IPS-NIHi7 (cell line): Measurements from ENCODE around the gene ADARB2.
"Not testable (repeated sequence)": the region's sequence is repeated elsewhere in the genome, so short reads cannot be mapped to it uniquely, and the experiment has no call there.

ENCODE experiments used
- DNase-seq: peaks from one replicate; pipeline ENCODE4 v3.0.0; 2012; ENCODE audit warnings: mixed read lengths; ENCODE audit errors: extremely low spot score

ADARB2 gene

DNA sequence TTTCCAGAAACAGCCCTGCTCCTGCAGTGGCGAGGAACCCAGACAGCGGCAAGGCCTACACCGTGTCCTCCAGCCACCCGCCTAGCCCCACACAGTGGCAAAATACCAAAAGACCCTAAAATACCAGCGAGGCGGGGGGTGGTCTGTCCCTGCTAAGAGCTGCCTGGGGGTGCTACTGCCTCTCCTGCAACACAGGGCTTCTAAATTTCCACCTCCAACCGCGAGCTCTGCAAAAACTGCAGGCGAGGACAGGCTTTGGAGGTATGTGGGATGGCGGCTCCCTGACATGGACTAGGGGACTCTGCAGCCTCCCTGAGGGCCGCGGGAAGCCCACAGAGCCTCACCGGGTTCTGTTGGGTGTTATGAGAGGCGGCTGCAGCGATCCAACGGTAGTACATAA lies 558.8 kb downstream of the ADARB2 start:
- DNase-seq: no peak

DNA sequence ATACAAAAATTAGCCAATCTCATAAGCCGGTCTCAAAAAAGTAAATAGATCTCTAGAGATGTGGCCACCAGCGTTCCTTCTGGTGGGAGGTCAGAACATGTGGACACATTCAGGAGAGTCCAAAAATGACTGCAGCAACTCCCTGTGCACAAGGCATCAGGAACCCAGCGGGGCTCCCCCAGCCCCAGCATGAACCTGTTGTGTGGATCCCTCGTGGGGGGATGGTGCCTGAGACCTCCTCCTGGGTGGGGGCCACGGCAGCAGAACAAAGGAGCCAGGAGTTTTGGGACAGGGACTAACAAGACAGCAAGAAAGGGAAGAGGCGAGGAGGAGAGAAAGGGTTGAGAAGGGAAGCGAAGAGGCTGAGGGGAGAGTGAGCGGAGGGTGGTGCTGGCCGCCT lies 559.4 kb downstream of the ADARB2 start:
- DNase-seq: no peak

DNA sequence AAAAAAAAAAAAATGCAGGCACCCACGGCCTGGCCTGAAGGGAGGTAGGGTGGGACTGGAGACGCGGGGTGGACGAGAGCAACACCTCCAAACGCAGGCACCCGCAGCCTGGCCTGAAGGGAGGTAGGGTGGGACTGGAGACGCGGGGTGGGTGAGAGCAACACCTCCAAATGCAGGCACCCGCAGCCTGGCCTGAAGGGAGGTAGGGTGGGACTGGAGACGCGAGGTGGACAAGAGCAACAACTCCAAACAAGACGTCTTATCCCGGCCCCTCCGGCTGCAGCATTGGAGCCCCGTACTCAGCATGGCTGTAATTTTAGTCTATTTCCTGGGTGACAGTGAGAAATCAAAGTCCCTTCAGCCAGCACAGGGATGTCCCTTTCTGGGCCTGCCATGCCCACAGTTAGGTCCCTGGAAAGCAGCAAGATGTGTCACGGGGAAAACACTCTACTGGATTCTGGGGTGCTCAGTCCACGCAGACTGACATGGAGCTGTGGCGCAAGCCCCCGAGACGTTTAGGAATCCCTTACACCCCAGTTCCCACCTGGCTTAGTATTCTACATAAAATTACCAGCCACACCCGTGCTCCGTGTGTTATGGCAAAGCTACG lies 561.3 kb downstream of the ADARB2 start:
- DNase-seq: no peak

DNA sequence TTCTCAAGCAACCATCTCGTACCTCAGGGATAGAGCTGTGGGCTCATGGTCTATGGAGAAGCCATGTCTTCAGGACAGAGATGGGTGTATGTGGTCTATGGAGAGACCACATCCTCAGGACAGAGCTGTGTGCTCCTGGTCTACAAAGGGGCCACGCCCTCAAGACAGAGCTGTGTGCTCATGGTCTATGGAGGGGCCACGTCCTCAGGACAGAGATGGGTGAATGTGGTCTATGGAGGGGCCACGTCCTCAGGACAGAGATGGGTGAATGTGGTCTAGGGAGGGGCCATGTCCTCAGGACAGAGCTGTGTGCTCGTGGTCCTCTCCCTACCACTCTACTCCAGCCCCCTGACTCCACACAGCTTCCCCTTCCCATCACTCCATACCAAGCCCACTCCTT lies 563.3 kb downstream of the ADARB2 start:
- DNase-seq: no peak

DNA sequence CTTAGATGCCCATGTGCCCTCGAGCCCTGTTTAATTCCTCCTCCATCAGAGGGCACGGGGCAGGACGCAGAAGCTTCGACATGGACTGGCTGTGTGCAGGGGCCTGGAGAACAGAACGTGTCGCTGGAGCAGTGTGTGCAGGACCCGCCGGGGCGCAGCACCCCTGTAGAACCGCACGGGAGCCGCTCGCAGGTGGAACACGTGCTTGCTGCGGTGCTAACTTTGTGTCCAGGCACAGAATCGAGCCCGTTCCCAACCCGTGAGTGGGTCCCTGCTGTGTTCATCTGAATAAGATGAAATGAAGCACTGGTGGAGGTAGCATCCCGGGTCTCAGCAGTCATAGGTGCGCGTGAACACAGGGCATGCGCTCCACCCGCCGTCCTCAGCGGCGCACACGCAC lies 564.2 kb downstream of the ADARB2 start:
- DNase-seq: no peak

DNA sequence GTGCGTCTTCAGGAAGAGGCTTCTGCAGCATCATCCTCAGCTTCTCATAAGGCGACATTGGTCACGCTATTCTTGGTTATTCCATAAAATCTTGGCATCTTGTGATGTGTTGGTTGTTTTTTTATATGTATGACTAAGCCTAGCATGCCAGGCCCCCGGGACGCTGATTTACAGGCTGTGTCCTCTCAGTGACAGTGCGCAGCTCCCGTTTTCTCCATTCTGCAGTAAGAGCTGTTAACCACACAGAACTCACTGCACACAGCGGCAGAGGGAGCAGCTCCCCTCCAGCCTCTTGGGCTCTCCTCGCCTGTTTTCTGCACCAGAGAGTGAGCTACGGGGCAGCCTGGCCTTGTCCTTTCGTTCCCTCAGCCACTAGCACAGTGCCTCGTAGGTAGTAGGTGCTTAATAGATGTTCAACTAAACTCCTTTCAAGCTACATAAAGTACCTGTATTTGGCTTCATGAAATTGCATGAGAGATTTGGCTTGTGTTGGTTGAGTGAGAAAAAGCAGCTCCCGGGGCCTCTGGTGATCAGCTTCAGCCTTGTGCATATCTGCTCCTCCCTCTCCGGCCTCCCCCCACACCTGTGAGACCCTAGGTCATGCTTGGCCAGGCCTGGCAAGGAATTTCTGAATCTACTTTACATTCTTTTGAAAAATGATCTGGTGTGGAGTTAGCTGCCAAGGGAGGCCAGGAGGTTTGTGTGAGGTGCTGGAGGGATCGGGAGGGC lies 564.9 kb downstream of the ADARB2 start:
- no peak for DNase-seq

DNA sequence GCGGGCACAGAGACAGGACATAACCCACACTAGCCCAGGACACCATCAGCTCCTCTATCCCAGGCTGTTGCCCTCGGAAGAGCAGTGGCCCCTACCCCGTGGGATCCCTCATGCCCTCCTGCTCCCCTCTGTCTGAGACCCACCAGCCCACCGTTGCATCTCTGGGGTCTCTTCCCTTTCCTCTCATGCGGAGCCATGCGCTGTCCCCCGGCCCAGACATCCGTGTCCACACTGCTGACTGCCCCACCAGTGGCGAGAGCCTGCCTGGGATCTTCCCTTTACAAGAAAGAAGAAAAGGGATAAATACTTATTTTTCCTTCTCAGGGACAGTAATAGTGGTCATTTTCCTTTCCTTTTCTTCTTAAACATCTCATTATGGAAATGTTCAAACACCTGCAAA lies 565.7 kb downstream of the ADARB2 start:
- DNase-seq: no peak

DNA sequence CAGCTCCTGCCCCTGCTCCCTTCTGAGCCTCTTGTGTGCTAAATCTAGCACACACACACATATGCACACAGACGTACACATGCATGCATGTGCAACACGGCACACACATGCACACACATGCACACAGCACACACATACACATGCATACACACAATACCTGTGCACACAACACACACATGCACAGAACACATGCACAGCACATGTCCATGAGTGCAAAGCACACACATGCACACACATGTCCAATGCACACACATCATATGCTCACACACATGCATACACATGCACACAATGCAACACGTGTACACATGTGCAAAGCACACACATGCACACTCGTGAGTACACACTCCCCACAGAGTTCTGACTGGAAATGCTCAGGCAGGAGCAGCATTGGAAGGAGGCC lies 566.1 kb downstream of the ADARB2 start:
- DNase-seq: no peak

DNA sequence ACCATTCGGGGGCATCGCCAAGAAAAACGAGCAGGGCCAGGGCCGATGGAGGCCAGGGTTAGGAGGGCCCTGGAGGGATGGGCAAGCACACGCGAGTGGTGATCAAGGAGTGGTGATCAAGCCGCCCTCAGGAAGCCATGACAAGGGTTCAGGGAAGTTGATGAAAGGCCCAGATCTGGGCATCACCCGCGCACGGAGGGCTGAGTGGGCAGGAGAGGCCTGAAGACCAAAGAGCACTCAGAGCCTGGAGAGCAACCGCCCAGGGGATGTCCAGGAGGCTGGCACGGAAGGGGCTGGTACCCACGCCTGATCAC lies 566.5 kb downstream of the ADARB2 start:
- DNase-seq: no peak

DNA sequence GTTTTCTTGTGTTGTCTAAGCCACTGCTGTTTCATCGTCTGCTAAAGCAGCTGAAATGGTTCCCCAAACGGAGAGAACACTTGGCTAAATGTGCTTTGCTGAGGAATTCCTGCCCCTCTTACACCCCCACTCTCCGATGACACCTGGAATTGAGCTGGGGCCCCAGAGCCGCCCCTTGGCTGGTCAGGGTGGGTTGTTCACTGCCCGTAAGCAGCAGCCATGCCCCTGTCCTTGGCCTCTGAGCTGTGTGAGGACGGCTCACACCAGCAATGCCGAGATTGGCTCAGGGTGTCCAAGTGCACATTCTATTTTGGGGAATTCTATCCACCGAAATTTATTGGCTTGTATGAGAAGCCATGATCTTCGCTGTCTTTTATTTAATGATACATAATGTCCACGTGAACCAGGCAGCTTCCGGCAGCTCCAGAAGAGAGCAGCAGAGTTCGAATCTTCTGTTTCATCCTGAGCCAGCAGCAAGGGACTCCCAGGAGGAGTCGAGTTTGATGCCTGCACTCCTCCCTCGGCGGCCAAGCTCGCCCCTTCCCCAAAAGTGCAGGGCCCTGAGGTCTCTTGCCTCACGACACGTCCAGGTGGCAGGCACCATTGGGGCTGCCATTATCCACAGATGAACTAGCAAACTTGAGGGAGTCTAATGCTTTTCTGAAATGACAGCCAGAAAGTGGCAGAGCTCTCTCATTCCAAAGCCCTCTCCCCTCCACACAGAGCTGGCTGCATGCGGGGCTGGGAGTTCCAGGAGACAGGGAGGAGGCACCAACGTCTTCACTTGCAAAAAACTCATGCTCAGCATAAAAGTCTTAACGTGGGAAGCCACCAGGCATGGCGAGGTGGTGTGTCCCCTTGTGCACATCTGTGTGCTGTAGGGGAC lies 567.1 kb downstream of the ADARB2 start:
- no peak for DNase-seq

DNA sequence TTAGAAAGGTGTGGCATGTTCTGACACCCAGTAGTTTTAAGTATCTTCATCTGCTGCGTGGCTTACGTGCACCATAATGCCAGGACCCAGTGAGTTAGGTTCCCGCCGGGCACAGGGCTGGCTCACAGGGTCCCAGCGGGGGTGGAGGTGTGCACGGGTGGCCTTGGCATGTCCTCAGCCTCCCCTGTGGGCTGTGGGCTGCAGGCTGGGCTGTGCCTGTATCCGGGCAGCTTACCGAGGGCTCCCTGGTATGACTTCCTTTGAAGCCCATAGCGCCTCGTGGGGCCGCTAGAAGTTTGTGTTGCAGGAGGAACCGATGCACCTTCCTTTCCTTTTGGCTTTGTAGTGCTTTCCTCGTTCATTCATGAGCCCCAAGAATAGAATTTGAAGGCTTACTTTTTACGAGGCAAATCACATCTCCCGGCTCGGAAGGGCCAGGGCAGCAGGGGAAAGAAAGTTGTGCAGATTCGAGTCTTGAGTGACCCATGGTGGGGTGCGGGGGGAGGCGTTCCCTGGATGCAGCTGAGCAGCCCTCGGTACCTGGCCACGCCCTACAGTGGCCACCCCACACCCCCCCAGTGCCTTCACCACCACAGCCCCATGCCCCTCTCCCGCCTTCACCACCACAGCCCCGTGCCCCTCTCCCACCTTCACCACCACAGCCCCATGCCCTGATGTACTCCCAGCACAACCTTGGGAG lies 568.0 kb downstream of the ADARB2 start:
- no peak for DNase-seq

DNA sequence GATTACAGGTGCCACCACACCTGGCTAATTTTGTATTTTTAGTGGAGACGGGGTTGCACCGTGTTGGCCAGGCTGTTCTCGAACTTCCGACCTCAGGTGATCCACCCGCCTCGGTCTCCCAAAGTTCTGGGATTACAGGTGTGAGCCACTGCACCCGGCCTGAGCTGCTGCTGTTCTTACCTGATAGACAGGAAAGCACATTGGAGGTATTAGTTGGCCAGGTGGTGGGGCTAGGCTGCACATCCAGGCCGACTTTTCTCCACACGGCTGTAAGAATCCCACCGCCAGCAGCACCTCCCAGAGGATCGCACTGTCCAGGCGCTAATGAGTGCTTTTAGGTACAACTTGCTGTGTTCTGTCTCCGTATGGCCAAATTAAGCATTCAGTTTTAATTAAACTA lies 568.6 kb downstream of the ADARB2 start:
- DNase-seq: no peak

DNA sequence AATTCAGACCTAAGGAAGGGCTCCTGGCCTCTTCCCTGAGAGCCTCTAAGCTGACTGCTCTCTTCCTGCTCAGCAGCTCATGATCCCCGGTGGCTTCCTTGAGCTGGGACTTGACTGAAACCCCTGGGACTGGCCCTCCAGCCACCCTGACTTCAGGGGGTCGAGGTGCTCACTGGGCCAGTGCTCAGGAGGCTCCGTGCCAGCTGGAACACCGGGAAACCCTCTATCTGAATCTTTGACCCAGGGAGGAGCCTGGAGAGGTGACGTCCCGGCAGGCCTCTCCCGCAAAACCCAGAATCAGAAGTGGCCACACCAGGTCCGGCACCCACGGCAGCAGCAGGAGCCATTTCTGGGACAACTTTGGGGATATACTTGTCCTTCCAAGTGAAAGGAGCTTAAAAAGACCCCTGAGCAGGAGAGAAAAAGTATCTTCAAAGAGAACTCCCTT lies 570.5 kb downstream of the ADARB2 start:
- no peak for DNase-seq

DNA sequence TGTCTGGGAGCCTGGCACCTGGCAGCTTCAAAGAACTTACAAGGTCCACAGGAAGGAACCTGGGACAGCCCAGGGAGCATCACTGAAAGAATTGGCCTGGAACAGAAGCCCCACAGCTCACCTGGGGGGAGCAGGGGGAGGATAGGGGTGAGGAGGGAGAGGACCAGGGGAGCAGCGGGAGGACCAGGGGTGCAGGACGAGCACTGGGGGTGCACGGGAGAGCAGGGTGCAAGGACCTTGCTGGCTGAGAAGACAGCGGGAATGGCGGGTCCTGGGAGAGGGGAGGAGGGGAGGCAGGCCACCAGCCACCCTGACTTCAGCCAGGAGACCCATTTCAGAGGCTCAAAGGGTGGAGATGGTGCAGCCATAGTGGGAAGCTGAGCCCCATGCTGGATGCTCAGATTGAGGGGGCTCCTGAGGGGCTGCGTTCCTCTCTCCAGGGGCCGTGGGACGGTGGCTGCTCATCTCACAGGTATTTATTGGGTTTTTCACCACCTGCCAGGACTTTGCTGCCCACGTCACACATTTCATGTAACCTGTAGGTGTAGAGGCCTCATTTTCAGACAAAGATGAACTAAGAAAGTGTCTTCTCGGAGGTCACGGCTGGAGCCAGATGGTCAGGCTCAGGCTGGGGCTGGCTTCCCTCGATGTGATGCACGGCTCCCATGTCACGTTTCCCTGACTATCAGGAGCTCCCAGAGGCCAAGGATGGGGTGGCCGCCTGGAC lies 571.1 kb downstream of the ADARB2 start:
- DNase-seq: no peak

DNA sequence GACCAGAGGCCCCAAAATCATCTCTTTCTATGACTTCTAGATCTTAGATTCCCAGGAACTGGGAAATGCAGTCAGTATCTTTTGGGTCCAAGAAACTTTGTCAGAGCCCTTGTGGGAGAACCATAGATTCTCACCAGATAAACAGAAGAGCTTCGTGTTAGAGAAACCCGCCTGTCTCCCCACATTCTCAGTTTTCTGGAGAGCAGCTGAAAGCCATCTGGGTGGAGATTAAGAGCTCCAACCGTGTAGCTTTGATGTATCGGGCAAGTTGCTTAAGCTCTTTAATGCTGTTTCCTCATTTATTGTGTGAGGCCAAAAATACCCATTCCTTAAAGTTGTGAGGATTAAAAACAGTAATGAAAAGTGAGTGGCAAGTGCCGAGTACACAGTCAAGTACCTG lies 573.5 kb downstream of the ADARB2 start:
- no peak for DNase-seq

DNA sequence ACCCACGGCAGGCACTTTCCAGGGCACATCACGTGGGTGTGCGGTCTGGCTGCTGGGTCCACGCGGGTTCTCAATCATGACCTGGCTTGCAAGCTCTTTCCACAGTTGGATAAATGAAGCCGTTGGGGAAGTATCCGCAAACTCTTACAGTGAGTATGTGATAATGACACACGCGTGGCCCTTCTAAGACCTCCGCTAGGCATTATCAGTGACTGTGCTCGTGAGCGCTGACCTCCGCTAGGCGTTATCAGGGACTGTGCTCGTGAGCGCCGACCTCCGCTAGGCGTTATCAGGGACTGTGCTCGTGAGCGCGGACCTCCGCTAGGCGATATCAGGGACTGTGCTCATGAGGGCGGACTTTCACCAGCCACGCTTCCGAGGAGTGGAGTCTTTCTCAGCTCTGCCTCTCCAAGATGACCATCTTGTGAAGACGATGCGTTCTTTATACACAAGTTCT lies 574.1 kb downstream of the ADARB2 start:
- no peak for DNase-seq

DNA sequence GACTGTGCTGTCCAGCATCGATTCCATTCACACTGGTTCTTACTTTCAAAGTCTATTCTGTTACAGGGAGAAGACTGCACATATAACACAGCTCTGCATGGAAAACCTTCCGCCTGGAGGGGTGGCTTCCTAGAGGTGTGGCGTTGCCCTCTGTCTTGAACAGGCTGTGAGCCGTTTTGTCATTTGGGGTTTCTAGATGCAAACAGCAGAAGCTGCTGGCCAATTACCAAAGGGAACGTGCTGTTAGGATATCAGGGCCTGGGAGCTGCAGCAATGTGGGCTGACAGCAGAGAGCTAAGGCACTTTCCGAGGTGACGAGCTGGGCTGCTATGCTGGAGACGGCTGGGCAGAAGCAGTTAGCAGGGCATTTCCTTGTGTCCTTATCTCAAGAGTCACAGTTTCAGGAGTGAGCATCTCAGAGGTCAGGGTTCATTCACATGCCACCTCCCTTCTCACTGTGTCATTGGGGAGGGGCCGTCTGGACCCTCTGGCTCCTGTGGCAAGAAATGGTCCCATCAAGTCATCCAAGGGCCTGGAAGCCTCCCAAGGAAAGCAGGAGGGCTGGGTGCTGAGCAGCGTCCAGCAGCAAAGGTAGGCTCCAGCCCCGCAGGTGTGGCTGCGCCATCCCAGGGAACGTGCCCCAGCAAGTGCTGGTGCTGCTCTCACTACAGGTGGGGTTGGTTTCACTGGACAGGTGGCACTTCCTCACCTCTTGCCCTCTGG lies 574.7 kb downstream of the ADARB2 start:
- no peak for DNase-seq

DNA sequence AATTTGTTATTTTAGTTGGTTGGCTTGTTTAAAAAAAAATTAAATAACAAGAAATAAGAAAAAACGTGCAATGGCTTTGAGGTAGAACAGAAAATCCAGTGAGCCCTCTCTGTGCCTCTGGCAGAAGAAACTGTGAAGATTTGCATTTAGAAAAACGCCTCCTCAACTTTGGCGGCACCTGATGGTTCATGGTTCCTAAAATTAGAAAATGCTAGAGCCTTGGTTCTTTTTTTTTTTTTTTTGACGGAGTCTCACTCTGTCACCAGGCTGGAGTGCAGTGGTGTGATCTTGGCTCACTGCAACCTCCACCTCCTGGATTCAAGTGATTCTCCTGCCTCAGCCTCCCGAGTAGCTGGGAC lies 576.0 kb downstream of the ADARB2 start:
- DNase-seq: not testable (repeated sequence)

DNA sequence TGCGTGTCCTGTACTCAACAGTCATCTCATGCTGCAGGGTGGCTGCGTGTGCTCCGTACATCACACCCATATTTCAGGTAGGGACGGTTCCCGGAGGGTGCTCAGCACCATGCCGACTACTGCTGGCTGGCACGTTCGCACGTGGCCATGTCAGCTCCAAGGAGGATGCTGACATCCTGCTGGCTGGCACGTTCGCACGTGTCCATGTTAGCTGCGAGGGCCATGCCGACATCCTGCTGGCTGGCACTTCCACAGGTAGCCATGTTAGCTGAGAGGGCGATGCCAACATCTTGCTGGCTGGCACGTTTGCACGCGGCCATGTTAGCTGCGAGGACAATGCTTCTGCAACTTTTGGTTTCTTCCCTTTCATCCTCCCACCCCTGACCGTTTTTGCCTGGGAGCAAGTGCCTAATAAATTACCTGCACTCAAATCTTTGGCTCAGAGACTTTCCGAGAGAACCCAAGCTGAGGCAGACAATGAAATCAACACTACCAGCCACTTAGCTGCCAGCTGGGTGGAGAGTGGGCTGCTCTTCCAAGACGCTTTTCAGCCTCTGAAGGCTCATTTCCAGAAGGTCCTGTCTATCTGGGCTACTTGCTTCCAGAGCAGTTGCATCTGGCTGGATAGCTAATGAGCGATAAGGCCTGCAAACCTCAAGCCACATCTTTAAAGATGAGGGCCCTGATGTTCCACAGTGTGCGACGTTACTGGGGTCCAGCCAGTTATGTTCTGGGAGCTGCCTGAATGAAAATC lies 576.6 kb downstream of the ADARB2 start:
- DNase-seq: no peak
